ENCODE data around the gene PCP4. TPM values are rescaled to one million over a fixed set of nuclear protein-coding genes. Genes with fewer than 3 reads are reported as not detected.

Gene PCP4
- total RNA-seq, 1 donor from 2014 or later = 1.5 TPM

DNA sequence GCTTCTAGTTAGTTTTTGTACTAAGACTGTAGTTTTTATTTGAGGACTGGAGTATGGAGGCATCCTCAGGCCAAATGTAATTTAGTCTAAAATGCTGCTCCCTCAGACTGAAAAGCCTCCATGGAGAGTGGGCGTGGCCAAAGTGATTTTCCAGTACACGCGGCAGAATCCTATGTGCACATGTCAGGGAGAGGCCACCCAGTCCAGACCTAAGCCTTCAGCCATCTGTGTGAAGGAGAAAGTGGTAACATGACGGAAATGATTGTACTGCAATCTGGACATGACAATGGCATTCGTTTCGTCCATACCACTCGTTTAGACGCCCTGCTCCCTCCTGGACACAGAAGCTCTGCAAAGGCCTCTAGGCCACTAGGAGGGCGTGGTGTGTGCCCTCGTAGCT lies 56.2 kb downstream of the PCP4 start:
- peak; percentile 66 for DNase-seq

DNA sequence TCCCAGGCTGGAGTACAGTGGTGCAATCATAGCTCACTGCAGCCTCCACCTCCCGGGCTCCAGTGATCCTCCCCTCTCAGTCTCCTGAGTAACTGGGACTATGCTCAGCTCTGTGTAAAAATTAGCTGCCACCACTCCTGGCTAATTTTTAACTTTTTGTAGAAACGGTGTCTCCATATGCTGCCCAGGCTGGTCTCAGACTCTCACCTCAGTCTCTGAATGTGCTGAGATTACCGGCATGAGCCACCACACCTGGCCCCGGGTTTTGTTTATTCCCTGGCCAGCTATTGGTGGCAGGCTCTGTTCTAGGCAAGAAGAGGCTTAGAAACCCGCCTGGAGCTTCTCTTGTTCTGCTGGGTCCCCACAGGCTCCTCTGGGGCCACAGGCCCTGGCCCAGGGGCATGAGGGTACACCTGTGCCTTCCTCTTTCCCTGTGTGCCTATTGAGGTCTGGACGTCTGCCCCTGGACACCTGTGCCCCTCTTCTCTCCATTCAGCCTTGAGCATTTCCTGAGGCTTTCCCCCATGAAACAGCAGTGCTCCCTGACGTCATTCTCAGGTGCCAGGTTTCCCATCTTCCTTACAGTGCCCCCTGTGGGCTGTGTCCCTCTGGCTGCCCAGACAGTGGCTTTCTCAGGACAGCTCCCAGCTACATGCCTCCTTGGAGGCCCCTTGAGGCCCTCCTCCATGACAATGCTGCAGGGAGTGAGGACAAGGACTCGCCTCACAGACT lies 57.5 kb downstream of the PCP4 start:
- no peak for DNase-seq

DNA sequence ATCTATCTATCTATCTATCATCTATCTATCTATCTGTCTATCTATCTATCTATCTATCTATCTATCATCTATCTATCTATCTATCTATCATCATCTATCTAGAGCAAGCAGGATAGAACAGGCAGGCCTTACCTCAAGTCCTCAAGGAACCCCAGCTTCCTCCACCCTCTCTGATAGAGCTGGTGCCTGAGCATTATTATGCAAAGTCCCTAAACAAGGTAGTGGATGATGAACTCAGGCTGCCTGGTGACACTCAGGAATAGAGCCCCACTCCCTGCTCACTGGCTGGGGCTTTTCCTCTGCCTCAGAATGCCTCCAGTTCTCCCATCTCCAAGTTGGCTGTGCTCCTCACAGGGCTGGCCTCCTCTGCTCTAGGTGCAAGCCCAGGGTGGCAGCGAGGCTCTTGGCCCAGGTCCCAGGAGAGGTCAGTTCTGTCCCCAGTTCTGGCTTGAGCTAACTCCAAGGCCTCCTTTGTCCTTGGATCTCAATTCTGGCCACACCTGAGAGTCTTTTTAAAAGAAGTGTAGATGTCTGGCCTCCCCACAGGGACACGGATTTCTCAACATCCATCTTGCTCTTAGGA lies 60.2 kb downstream of the PCP4 start:
- DNase-seq = no peak

DNA sequence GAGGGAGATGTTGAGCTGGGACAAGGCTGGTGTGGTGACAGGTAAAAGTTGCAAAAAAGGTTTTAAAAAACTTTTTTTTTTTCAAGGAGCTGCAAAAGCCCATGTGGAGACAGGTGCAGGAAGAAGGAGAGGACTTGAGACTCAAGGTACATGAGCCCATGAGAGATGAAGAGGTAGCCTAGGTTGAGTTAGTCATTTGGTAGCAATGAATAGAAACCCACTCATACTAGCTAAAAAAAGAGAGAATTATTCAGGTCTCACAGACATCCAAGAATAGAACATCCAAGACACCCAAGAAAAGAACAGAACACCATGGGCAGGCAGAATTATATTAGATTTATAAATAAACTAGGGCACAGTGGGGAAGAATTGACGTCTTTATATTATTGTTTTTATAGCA lies 65.1 kb downstream of the PCP4 start:
- no peak for DNase-seq

DNA sequence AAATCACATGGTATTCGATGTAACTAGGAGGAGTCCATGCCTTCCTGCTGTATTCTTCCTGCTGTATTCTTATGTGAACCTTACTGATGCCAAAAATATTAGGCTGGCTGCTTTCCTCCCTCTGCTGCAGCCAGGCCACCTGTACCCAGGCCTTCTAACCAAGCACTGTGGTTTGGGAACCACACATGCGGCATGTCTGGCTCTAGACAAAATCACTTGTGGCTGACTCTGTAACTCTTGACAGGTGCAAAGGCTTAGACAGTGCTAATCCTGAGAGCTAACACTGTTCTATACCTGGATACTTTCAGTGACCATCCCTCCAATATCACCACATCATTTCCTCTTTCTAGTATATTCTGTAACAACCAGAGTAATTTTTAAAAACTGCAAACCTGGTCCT lies 67.7 kb downstream of the PCP4 start:
- no peak for DNase-seq

DNA sequence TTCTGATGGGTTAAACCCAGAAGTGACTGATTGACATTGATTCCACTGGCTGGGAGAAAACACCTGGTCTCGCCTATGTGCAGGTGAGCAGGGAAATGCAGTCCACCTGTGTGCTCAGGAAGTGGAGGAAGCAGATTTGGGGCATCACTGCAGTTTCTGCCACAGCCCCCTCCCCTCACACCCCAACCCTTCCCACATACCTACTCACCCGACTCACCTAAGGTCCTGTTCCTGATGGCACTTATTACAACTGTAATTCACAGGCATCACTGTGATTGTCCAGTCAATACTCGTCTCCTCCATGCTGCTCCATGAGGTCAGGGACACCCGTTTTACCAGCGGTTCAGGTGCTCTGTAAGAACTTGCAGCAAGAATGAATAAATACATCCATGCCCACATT lies 68.5 kb downstream of the PCP4 start:
- DNase-seq = no peak

DNA sequence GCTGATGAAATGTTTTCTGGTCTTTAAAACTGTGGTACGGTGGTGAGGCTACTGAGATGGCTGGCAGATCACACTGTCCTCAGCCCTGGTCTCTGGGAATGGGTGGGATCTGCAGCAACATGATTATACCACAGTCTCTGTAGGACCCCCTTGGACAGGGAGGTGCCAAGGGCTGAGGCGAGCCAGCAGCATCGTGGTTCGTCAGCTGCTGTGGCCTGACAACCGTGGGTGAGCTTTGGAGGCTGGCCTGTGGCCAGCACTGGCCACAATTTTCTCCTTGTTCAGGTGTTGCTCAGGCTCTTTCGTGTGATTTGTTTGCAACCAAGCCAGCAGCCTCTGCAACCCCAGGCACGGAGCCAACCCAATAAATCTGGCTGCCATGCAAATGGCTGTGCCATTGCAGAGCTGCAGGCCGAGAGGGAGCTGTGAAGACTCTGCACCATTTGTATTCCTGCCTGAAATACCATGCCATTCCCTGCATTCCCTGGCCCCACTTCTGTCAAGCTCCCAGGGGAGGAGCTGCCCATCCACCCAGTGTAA lies 70.9 kb downstream of the PCP4 start:
- DNase-seq = no peak

DNA sequence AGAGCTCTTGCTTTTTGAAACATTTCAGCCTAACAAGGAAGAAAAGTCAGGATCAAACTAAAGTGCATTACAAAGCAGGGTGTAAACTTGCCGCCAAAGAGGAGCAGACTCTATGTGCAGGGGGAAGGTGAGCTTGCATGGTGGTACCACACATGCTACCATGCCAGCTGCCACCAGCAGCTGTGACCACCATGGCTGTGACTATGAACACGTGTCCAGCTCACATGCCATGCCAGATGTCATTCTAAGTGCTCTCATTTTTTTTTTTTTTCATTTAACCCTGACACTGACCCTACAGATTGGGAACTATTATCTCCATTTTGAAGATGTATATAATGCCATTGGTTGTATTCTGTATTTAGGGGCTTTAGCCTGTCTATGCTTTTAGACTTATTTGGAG lies 79.0 kb downstream of the PCP4 start:
- DNase-seq = peak; percentile 51

DNA sequence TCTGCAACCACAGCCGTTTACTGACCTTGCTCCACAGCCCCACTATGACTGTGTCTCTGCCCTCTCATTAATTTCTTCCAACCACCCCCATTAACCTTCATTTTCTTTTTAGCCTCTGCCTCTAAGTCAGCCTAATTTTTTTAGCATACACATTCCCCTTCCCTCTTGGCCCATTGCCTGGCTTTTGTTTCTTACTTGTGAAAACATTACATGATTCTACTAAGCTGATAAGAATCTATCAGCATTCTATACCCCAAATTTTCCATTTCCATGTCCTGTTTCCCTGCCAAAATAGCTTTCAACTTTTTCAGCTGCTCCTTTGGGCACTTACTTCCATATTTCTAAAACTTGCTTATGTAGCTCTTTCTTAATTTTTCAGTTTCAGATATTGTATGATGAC lies 79.8 kb downstream of the PCP4 start:
- peak; percentile 12 for DNase-seq

DNA sequence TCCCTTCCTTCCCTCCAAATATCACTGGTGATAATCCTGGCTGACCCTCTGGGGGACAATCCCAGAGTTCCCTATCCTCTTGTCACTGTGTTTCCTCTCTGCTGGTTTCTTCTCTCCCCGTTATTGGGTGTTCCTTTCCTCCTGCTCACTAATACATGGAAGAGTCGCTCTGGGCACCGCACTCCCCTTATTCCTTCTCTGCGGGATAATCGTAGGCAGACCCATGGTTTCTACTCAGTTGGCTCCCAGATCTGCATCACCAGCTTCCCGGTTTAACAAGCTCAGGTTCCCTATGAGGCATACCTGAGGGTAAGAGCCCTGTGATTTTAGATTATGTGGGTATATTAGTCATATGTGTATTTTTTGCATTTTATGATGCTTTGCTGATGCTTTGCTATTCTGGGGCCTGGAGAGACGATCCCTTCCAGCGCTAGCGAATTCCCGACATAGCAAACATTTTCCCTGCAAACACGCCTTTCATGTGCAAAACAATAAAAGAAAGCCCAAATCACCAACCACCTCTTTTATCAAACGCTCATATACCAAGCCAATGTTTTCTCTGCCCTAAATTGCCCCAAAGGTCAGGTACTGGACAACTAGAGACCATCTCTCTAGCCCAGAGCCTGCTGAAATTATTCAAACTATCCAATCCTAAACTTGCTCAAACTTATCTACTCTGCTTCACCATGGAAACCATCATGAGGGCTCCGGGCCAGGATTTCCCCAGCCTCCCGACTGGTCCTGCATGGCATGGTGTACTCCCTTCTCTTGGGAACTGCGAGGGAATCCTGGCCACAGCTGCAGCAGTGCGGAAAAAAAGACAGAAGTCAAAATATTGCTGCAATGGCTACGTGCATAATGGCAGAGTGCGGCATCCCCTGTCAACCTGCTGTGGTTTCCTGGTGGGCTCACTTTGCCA lies 84.2 kb downstream of the PCP4 start:
- DNase-seq = no peak

DNA sequence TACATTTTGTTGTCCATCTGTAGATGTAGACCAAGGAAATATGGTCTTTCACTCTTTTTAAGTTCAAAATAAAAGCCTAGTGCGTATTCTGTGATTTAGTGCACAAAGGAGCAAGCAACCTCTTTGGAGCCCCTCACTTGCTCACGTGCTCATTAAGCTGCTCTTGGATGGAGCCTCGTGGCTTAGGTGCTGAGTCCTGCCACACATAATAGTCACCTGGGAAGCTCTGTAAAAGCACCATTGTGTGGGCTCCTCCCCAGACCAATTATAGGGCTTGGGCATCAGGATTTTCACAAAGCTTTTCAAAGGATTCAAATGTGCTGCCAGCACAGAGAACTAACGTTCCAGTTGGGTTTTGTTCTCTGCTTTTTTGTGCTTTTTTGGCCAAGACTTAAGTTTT lies 85.0 kb downstream of the PCP4 start:
- no peak for DNase-seq

DNA sequence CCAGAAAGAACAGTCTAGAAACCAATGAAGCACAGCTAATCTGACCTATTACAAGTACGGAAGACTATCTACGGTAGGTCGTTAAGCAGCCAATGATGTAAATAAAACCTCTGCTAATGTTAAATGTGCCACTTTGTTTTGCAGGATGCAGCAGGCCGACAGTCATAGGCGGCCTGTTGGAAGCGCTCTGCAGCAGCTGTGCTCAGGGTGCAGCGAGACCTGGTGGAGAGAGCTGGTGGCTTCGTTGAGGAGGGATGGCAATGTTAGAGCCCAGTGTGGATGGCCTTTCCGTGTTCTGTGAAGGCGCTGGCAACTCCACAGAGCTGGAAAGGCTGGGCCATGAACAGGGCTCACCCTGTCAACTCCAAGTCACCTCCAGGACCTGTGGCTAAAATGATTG lies 87.3 kb downstream of the PCP4 start:
- no peak for DNase-seq

DNA sequence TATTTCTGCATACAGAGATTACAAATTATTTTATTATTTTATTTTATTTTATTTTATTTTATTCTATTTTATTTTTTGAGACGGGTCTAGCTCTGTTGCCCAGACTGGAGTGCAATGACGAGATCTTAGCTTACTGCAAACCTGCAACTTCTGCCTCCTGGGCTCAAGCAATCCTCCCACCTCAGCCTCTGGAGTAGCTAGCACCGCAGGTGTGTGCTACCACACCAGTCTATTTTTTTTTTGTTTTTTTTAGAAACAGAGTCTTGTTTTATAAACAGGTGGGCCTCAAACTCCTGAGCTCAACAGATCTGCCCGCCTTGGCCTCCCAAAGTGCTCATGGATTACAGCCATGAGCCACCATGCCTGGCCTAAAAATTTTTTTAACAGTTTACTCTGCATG lies 88.1 kb downstream of the PCP4 start:
- no peak for DNase-seq

DNA sequence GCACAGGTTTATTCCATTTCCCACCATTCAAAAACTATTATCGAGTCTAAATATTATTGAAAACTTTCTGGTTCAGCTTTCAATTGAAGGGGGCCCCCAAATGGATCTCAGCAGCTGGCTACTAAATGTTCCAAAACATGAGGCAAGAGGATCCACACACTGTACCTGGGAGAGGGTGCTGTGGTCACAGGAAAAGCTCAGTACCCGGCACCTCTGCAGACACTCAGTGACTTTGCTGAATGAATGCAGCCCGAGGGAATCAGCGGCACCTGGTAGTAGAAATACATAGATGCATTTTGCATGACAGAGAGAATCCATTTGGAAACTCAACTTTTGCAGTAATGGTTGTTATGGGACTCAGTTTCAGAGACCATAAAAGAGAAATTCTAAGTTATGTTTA lies 89.3 kb downstream of the PCP4 start:
- DNase-seq = no peak

DNA sequence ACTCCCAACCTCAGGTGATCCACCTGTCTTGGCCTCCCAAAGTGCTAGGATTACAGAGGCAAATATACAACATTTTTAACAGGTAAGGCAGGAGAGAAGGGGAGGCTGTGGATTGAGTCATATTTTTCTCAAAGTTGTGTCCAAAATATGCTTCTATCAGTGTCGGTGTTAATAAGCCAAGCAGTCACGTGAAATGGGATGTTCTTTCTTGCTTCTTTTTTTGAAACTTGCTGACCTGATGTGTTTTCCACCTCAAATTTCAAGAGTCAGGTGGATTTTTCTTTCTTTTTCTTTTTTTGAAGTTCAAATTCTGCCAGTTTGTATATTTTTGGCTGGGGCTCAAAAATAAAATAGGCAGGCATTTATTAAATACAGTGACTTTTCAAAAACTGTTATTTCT lies 91.5 kb downstream of the PCP4 start:
- no peak for DNase-seq

DNA sequence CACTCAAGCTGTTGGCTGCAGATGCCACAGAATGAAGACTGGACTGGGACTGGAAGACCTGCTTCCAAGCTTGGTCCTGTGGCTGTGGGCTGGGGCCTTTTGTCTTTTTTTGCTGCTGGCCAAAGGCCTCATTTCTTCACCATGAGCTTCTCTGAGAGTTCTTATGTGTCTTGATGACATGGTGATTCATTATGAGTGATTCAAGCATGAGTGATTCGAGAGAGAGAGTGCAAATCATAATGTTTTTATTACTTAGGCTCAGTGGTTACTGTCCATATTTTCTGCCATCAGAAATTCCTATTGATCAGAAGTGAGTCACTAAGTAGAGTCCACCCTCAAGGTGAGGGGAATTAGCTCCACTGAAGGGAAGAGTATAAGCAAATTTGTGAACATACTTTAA lies 94.0 kb downstream of the PCP4 start:
- DNase-seq = no peak

DNA sequence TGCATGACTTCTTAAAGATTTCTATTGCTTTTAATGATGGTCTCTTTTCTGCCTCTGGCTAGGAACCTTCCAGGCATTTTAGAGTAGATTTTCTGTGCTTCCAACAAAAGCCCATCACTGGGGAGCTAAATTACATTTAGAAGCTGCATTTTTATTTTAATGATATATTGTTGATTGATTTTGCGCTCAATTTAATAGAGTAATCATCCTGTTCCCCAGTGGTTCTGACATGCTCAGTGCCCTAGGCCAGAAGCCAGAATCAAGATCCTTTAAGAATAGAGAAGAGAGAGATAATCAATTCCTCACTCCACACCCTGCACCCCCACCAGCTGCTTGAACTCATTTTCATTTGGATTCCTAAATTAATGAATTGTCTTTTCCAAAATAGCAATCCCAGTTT lies 97.8 kb downstream of the PCP4 start:
- DNase-seq = no peak

DNA sequence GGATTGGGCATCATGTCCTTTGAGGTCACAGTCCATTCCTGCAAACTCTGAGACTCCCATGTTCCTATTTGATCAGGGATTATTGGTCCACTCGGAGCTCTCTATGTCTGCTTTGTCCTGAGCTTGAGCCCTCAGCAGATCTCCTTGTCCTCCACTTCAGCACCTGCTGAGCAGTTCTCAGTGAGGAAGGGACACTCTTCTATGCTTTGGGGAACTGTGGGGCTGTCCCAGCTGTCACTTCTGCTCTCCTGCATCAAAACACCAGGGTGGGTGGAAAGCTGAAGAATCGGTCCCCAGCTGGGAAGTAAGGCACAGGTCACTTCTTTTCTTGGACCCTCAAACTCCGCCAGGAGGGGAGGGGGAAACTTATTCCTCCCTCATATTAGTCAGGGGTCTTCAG lies 99.5 kb downstream of the PCP4 start:
- DNase-seq = no peak

DNA sequence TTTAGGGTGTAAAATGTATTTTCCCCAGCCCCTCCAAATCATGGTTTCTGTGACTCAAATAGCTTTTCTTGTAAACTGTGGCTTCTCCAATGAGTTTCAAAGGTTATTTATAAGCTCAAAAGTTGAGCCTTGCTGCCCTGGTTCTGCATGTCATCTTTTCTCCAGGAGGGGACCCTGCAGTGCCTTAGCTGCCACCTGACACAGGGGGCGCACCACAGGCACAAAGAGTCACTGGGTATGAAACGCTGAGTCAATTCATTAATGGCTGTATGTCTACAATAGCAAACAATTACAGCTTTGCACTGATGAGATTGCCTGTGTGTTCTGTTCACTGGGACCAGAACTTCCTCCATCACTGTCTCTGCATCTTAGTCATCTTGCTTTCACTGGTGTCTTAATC lies 100.8 kb downstream of the PCP4 start:
- no peak for DNase-seq

DNA sequence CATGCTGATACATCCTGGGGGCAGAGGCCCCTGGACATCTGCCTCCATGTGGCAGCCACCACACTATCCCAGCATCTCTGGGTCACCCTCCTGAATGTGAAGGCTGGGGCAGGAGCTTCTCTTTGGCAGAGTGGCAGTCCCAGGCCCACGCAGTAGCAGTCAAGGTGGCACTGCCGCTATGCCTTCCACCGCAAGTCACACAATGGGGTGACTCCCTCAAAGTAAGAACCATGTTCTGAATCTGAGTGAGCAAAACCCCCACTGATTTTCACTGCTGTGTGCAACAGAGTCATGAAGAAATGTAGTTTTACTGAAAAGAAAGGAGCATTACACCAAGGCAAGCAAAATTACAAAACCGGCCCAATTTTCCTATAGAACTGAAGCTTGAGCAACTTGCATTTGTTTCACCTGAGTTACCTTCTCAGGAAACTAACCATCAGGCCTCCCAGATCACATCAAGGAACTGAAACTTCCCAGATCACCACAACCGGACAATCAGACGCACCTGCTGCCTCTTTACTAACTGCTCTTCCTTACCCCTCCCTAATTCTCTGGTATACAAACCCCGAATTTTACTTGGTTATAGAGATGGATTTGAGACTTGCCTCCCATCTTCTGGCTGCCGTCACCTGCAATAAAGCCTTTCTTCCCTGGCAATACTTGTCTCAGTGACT lies 102.6 kb downstream of the PCP4 start:
- no peak for DNase-seq

DNA sequence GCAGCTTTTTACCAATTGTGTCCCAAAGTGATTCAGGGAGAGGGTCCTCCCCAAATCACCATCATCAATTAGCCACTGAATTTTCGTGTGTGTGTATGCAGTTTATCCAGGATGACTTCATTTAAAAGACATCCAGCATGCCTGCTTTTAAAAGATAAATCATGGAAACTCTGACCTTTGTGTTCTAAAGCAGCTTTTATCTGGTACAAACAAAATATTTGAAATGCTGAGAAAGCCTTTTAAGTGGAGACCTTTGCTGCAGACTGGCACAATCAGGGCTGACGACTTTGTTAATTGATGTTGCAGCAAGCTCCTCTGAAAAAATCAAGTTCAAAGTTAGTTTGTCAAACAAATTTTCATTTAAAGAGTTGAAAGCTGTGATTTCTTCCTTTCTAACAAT lies 104.7 kb downstream of the PCP4 start:
- DNase-seq = no peak

DNA sequence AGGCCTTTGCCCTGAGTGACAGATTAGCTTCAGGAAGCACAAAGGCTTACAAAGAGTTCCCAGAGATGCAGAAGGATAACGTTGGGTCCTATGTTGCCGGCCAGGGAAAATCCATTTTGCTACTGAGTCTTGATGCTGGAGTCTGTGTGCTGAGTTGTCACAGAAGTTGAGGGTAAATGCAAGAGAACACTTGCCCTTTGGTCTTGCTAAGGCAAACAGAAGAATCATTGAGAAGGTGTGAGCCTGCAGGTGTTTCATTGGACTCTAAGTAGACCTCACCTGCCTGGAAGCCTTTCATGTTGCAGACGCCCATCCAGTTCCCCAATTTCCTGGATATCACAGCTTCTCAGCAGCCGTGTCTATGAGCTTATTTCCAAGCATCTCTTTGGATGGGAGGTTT lies 105.2 kb downstream of the PCP4 start:
- no peak for DNase-seq

All from tongue (tissue), 2 donors.